IPS DF 4.7 (cell line): ENCODE measurements around the gene MTMR1.

Experiments used
- DNase-seq: peaks from one replicate; pipeline ENCODE4 v3.0.0-alpha.2; 2013; ENCODE audit warnings: low spot score; ENCODE audit errors: extremely low read depth

Gene MTMR1

DNA sequence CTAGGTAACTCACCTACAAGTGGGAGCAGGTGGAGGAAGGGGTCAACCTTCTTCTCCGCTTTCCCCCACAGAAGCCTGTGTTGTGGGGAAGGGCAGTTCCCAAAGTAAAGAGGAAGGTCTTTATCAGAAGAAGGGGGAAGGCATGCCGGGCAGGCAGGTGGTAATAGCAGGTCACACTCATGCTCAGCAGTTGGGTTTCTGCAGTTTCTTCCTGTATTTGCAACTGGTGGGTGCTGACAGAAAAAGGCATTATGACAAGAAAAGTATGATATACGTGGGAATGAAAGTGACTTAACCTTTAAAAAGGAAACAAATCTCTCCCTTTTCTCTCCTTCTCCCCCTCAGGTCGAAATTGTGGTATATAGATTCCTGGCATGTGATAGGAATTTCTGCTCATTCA is 3.7 kb downstream of the MTMR1 start:
- no peak for DNase-seq

DNA sequence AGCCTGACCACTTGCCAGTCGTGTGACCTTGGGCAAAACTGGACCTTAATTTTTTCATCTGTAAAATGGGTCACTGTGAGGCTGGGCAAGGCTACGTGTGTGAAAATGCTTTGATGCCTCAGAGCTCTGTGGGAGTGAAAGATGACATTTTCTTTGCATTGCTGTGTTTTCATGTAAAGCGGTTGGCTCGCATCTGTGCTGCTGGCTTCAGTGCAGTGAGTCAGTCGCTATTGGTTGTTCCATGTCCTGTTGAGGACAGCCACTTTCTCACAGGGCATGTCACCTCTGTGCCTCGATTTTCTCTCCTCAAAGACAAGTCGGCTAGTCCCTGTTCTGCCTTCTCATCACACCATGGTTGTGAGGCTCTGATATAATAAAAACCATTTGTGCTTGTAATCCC is 4.4 kb downstream of the MTMR1 start:
- no peak for DNase-seq

DNA sequence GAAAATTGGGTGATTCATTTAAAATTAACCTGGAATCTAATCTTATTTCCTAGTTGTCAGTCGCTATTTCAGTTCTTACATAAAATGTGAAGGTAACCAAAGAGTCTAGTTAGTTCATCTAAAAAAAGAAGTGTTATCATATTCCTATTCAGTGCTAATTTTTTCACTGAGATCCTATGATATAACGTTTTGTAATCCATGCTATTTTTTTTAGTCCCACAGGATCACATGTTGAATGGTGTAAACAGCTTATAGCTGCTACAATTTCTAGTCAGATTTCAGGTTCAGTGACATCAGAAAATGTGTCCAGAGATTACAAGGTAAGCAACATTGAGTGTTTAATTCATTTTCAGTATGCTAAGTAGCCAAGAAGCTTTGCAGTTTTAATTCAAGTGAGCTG is 5.8 kb downstream of the MTMR1 start:
- no peak for DNase-seq

DNA sequence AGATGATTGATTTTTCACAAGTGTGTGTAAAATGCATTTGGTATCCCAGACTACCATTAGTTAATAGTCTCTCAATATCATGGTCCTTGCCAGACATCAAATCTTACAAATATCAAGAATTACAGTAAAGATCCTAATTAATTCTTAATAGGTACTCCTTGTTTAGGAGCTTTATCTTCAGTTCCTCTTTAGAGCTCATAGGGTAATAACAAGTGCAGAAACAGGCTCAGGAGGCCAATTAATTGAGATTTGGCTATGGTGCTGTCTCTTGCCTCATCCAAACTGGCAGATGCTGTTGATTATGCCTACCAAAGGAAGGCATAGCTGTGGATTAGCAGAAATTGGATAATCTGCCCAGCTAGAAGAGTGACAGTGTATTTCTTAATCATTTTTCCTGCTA is 6.9 kb downstream of the MTMR1 start:
- DNase-seq: no peak

DNA sequence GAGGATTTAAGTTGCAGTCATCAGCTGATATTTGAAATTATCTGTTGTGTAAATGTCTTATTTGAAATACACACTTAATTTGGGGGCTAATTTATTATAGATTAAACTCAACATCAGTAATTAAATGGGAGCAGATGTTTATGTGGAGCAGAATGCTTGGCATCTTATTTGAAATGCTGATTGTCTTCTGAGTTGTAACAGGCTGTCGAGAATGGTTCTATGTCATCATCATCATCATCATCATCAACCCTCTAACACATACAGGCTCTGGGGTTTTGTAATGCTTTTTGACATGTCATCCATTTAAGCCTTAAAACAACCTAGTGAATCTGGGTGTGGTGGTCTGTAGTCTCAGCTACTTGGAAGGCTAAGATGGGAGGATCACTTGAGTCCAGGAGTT is 8.2 kb downstream of the MTMR1 start:
- DNase-seq: no peak

DNA sequence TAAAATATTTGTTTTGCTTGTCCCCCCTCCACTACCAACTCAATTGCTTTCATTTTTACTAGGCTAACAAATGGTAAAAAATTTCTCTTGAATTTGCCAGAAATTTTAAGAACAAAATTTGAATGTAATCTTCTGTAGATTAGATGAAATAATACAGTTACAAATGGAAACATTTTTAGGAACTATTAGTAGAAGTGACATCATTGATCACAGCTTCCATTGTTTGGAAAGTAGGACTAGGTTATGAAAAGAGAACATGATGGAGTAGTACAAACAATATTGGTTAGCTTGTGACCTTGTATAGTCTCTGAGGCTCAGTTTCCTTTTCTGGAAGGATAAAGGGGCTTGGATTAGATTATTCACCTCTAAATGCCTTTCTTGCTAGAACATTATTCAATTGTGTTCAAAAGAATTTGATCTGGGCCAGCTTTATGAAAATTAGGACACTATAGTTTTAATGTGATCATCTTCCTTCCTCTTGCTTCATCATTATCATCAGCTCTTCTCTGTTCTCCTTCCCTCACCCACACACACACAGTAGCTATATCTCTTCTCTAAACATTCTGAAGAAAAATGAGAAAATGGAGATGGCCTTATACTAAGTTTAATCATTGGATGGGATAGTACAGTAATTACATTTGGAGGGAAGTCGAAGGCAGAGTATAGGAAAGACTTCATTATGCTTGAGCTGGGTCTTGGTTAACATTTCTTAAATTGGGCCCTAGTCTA is 9.9 kb downstream of the MTMR1 start:
- no peak for DNase-seq

DNA sequence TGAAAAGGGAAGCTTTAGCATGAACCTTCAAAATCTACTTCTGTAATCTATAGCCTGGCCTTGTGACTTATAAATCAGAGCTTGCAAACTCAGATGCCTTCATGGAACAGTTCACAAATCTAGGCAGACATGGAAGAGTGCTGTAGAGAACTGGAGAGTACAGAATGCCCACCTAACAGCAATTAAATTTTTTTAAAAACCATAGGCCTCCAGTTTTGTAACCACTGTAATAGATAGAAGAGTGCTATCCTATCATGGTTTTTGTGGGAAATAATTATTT is 10.4 kb downstream of the MTMR1 start:
- DNase-seq: no peak

DNA sequence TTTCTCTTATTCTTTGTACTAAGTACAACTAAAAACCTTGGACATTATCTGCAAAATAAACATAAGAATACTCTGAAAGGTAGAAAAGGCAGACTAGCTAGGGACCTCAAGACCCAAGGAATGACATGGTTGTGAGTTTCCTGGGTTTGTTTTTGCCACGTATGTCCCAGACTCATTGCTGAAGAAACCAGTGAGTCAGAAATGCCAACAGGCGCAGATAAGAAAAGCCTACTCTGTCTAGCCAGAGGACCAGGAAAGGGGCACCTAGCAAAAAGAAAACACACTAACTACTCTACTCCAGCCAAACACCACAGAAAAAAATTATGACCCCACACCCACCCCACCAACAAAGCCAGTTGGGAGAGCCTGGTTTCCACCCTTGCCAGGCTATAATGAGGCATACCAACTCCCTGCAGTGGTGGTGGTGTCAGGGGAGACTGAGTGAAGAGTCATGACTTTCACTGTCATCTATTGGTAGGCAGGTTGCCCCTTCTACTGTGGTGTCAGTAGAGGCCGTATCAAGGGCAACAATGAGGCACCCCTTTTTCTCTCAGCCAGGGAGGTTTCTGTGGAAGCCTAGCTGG is 10.9 kb downstream of the MTMR1 start:
- no peak for DNase-seq

DNA sequence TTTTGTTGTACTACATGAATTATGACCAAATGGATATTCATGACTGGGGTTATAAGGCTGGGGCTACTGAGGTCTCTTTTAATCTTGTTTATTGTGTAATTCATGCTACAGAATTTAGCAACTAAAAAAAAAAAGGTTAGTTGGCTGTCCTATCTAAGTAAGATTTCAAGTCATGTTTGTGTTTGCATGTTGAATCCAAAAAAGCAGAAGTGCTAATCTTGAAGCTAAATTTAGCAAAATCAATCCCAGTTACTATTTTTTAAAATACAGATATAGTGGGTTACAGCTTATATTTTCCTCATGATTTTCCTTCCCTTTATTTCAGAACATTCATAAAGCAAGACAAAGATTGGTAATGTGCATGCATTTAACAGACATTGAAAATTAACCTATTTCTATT is 19.4 kb downstream of the MTMR1 start:
- no peak for DNase-seq

DNA sequence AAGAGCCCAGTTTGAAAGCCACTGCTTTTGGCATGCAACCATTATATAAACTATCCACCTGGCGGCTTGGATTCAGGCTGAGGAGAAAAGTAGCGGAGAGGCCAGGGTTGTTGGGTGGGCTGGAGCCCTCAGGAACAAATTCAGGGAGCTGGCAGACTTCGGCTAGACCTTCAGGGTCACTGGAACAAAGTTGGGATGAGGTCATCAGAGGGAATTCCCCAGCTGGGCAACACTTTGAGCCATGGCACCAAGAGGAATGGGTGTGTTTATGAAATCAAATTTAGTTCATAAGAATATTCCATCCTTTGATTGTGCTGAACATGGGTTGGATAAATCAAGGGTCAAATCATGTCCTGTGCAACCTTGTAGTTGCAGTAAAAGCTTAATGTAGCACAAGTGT is 22.0 kb downstream of the MTMR1 start:
- no peak for DNase-seq

DNA sequence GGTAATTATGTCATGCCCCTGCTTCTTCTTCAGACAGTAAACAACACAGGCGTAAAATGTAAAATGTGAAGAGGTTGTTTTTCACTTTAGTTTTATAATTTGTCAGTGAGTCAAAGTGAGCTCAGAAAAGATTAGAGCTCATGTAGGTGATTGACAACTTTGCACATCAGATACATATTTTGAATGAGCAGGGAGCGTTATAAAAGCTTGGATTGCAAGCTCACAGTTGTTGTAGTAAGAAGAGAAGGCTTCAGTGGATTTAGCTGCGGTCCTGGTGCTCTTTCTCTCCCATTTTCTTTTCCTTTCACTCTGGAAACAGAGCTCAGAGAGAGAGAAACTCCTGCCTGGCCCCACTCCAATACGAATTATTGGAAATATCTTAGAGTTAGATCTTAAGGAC is 26.4 kb downstream of the MTMR1 start:
- DNase-seq: no peak

DNA sequence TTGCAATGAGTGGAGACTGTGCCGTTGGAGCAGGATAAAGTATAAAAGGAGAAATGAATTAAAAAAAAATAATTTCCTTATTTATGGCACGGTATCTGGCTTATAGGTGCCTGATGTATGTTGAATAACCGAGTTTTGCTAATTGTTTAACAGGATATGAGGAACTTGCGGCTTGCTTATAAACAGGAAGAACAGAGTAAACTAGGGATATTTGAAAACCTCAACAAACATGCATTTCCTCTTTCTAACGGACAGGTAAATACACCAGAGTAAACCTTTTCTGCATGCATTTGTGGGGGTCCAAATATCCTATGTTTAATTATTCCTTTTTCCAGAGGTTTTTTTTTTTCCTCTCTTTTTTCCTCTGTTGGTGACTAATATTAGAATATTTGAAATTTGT is 36.8 kb downstream of the MTMR1 start:
- DNase-seq: no peak

DNA sequence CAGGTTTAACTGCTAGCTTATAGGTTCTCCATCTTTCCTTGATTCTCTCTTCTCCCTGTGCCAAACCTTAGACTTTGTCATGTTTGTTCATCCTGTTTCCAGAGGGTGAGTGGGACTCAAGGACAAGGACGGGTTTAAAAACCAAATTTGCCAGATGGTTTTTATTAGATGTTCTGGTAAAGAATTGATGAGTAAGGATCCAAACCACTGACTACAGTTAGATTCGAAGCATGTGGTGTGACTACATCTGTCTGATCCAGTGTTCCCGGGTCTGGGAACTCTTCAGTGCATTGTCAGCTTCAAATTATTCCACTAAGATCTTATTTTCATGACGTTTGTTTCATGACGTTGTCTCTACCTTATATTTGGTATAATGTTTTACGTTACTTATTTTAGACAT is 37.5 kb downstream of the MTMR1 start:
- DNase-seq: no peak

DNA sequence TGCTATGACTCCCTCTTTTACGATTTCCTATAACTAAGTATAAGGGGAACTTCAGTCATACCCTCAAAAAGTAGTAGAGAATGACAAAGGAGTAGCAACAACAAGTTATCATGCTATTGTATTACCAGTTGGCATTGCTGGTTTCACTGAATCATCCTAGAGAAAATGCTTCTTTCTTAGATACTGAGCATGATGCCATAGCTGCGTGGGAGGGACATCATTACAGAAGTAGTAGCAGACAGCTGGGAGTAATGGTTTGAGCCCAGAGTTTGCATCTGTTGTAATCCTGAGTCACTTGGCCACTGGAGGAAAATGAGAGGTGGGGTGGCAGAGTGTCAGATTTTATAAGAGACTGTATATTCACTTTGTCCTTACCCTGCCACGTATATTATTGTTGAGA is 38.6 kb downstream of the MTMR1 start:
- DNase-seq: no peak

DNA sequence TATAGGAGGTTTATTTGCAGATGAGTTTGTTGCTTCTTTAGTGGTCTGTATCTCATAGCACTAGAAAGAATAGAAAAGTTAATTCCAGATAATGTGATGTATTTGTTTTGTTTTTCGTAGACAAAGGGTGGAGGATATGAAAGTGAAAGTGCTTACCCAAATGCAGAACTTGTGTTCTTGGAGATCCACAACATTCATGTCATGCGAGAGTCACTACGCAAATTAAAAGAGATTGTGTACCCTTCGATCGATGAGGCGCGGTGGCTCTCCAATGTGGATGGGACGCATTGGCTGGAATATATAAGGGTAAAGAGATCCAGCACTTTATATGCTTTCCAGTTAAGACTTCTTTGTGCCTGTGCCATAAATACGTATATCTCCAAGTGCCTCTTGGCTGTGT is 43.3 kb downstream of the MTMR1 start:
- DNase-seq: no peak

DNA sequence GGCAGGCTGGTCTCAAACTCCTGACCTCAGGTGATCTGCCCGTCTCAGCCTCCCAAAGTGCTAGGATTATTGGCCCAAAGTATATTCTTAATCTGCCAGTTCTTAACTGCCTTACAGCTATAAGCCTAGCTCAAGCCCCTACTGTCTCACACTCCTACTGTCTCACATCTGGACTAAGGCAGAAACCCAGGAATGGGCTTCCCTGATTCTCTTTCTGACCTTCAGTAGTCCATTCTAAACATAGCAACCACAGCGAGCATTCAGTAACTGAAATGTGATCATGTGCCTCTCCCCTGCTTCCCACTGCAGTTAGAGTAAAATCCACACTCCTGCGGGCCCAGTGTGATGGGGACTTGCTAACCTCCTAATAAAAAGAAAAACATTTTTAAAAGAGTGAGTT is 58.9 kb downstream of the MTMR1 start:
- DNase-seq: no peak

DNA sequence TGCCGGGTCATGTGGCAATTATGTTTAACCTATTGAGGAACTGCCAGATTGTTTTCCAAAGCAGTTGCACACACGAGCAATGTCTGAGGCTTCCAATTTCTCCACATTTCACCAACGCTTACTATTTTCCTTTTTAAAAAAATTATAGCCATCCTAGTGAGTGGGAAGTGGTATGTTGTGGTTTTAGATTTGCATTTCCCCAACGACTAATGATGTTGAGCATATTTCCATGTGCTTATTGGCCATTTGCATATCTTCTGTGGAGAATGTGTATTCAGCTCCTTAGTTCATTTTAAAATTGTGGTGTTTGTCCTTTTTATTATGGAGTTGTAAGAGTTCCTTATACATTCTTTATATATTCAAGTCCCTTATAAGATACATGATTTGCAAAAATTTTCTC is 60.2 kb downstream of the MTMR1 start:
- DNase-seq: no peak

DNA sequence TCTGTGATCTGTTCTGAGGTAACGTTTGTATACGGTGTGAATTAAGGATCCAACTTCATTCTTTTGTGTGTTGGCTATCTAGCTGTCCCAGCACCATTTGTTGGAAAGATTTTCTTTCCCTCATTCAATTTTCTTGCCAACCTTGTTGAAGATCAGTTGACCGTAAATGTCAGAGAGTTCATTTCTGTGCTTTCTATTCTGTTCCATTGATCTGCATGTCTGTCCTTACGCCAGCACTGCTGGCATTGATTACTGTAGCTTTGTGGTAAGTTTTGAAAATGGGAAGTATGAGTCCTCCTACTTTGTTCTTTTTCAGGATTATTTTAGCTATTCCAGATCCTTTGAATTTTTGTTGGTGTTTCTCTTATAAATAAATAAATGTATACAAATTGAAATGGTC is 60.8 kb downstream of the MTMR1 start:
- DNase-seq: no peak

DNA sequence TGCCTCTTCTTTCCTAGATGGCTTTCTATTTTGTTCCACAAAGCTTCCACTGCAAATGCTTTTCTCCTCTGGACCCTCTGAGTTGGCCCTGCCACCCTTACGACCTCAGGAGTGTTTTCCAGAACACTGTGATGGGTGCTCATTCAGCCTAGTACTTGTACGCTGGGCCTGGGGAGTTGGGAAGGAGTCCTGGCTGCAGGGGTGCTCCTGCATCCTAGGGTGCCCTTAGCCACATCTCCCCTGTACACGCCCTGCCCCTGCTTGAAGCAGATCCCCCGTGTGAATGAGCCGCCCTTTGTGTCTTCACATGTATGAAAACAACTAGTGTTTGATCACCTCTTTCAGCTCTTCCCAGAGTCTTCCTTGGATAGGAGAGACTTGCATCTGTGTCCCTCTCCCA is 64.2 kb downstream of the MTMR1 start:
- DNase-seq: no peak

DNA sequence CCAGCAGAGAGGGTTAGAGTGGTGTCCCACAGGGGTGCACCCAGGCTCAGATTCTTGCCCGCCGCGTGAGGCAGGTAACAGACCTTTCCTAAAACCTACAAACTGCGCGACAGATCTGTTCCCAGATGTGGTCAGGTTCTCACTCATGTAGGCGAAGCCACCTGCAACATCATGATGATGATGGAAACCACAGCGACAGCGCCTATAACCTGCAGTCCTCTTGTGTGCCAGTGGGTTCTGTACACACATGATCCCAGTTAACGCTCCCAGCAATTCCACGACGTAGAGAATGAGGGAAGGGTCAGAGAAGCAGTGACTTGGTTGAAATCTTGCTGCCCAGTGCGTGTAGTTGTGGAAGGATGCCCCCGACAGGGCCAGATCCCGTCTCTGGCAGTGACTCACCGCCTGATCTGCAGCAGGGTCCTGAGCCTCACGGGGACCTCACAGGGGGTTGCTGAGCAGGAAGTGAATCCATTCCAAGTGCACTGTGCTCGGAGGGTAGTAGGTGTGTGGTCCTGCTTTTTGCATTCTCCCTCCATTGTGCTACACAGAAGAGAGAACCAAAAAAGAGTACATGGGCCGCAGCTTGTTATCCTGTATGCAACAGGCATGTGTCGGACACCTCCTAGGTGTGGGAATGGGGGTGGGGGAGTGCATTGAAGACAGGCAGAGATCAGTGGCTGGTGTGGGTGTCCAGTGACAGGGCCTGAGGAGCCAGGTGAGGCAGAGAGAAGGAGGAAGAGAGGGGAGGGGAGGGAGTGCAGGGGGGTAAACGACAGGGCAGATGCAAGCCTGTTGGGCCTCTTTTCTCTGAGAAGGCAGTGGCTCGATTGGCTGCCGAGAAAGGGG is 66.6 kb downstream of the MTMR1 start:
- no peak for DNase-seq

DNA sequence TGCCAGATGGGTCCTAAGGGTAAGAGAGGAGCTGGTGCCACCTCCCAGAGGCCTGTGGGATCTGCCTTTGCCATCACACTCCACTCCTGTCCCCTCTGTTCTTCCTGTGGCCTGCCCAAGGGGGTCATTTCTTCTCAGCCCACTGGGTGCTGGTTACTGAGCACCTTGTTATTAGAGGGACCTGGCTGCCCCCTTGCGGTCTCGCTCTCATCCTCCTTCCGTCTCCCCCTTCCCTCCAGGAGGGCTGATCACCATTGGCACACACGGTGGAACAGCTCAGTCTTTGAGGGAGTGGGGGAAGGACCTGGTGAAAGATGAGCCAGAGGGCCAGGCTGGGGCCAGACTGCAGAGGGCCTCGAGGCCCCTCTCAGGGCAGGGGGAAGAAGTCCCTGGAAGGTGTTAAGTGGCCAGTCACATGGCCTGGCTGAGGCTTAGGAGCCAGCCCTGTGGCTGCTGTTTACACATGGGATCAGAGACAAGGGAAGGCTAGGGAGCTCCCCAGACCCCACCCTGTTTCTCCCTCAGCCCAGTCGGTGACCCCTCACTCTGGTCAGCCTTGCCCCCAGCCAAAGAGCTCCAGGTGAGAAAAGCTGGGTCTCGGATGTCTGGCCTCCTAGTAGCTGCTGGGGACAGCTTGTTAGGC is 68.1 kb downstream of the MTMR1 start:
- no peak for DNase-seq

DNA sequence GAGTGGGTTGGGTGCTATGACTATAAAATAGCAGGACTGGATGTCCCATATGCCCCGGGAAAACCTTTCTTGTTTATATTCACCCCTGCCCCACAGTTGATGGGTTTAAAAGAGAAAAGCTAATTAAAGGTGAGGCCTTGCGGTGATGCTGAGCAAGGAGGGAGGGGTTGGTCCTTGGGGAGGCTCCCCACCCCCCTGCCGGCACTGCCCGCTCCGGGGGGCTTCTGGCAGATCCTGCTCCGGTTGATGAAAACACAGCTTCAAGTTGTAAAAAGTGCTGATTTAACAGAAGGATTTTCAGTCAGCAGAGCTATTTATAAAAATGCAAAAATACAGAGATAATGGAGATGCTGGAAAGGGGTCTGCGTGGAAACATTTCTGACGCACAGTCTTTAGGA is 68.6 kb downstream of the MTMR1 start:
- DNase-seq: no peak
